HepG2 (cell line): ENCODE results near the gene CDH8. TPM values are rescaled to one million over a fixed set of nuclear protein-coding genes. Genes with fewer than 3 reads are reported as not detected.

Source experiments
- ATAC-seq: fragments of 200-7000 bp; cut with Tn5 transposase; 3 replicates; pipeline ENCODE4 v1.9.1; 2020; ENCODE audit warnings: mild to moderate bottlenecking, moderate library complexity
- BruUV-seq: library from RNA; stranded (reverse); fragments of 400-500 nt; replicated peaks from 2 replicates; lab custom pipeline; 2021; lab: Mats Ljungman, UMichigan
- CTCF ChIA-PET: fragments of 300-600 bp; formaldehyde crosslinking; extraction: SDS; loops from one replicate; lab custom pipeline; 2021; ENCODE audit warnings: low total read pairs, inconsistent platforms, low intra/inter-chr PET ratio; lab: Yijun Ruan, JAX
- POLR2A ChIA-PET: fragments of 350-600 bp; sonication (Branson Sonifier 250); formaldehyde crosslinking; loops from one replicate; lab custom pipeline; 2020; ENCODE audit warnings: antibody characterized with exemption, inconsistent platforms; lab: Yijun Ruan, JAX
- DNase-seq: peaks from one replicate; pipeline ENCODE4 v3.0.0-alpha.2; 2015; ENCODE audit warnings: low spot score
- FAIRE-seq: peaks from 3 replicates; lab custom pipeline; 2011; peaks lifted over from hg19 to GRCh38; lab: Jason Lieb, UNC
- H2AFZ ChIP-seq: one replicate; pipeline ENCODE4 v1.6.1; 2011; ENCODE audit warnings: low read length, inconsistent platforms
- H3K27ac ChIP-seq: fragments of 300-600 bp; 3 replicates; pipeline ENCODE4 v1.8.0; 2011; ENCODE audit warnings: mixed run types, mild to moderate bottlenecking, mixed read lengths, low read length, inconsistent platforms; ENCODE audit not compliant: insufficient read depth; ENCODE audit errors: extremely low read length
- H3K27me3 ChIP-seq, 2 experiments: fragments of 200-600 bp in 1 of 2; 2 replicates in 1 of 2; 3 replicates in 1 of 2; pipeline versions ENCODE4 v1.6.0 to v1.8.0; 2011; ENCODE audit warnings: low read length in 2 of 2, mild to moderate bottlenecking in 2 of 2, moderate library complexity in 2 of 2, inconsistent platforms in 1 of 2; ENCODE audit not compliant: insufficient read depth in 2 of 2, control insufficient read depth in 1 of 2
- H3K36me3 ChIP-seq, 2 experiments: fragments of 200-600 bp in 1 of 2; replicated peaks in 1 of 2; 2 replicates in 1 of 2; 3 replicates in 1 of 2; pipeline versions ENCODE4 v1.5.1 to v1.8.0; 2011; ENCODE audit warnings: low read length in 2 of 2, inconsistent platforms in 1 of 2; ENCODE audit not compliant: insufficient read depth in 2 of 2, control insufficient read depth in 1 of 2
- H3K4me1 ChIP-seq: 2 replicates; pipeline ENCODE4 v1.5.1; 2012; ENCODE audit warnings: low read length, inconsistent platforms; ENCODE audit not compliant: insufficient read depth
- H3K4me2 ChIP-seq: 2 replicates; pipeline ENCODE4 v1.6.0; 2011; ENCODE audit warnings: low read depth, low read length, inconsistent platforms
- H3K4me3 ChIP-seq, 3 experiments: fragments of 200-600 bp in 1 of 3; sonication (generic), shearing (Covaris generic) in 1 of 3; replicated peaks in 1 of 3; 2 replicates each; pipeline ENCODE4 v1.5.1; 2011 to 2016; ENCODE audit warnings: low read length in 3 of 3, inconsistent platforms in 2 of 3, low read depth in 2 of 3, mild to moderate bottlenecking in 2 of 3, control low read depth in 1 of 3, mixed read lengths in 1 of 3; ENCODE audit not compliant: insufficient read depth in 1 of 3
- H3K79me2 ChIP-seq: one replicate; pipeline ENCODE4 v1.6.1; 2011; ENCODE audit warnings: low read length, inconsistent platforms; ENCODE audit not compliant: insufficient read depth
- H3K9ac ChIP-seq: 2 replicates; pipeline ENCODE4 v1.6.0; 2011; ENCODE audit warnings: mild to moderate bottlenecking, low read depth, low read length, inconsistent platforms; ENCODE audit not compliant: insufficient read depth
- H3K9me3 ChIP-seq: 2 replicates; pipeline ENCODE4 v1.5.1; 2012; ENCODE audit warnings: mild to moderate bottlenecking, low read length
- H4K20me1 ChIP-seq: 2 replicates; pipeline ENCODE4 v1.6.0; 2011; ENCODE audit warnings: inconsistent platforms, mild to moderate bottlenecking, low read length, moderate library complexity; ENCODE audit not compliant: insufficient read depth
- BCL6 ChIP-seq: IDR thresholded peaks from 2 replicates; pipeline ENCODE4 v1.6.1; 2016; ENCODE audit warnings: missing genetic modification reagents, missing compliant biosample characterization
- CHD4 ChIP-seq: fragments of 200-600 bp; sonication (generic); IDR thresholded peaks from 2 replicates; pipeline ENCODE4 v1.7.0; 2017; ENCODE audit warnings: mild to moderate bottlenecking, low read length, borderline replicate concordance
- KLF13 ChIP-seq: sonication (generic); formaldehyde crosslinking; IDR thresholded peaks from 2 replicates; pipeline ENCODE4 v1.4.0; 2020; ENCODE audit warnings: mild to moderate bottlenecking, missing genetic modification reagents
- MNT ChIP-seq: fragments of 450-650 bp; IDR thresholded peaks from 2 replicates; pipeline ENCODE4 v1.6.1; 2016
- RELA ChIP-seq: sonication (generic); formaldehyde crosslinking; IDR thresholded peaks from 2 replicates; pipeline ENCODE4 v1.4.0; 2020; ENCODE audit warnings: missing genetic modification reagents
- SATB2 ChIP-seq: sonication (generic); formaldehyde crosslinking; IDR thresholded peaks from 2 replicates; pipeline ENCODE4 v1.5.0; 2020; ENCODE audit warnings: missing genetic modification reagents
- SP140L ChIP-seq: sonication (generic); formaldehyde crosslinking; IDR thresholded peaks from 2 replicates; pipeline ENCODE4 v1.4.0; 2020; ENCODE audit warnings: missing genetic modification reagents, borderline replicate concordance
- ZBTB42 ChIP-seq: sonication (generic); formaldehyde crosslinking; IDR thresholded peaks from 2 replicates; pipeline ENCODE4 v1.5.0; 2020; ENCODE audit warnings: mild to moderate bottlenecking, missing genetic modification reagents
- ZBTB7B ChIP-seq: sonication (generic); formaldehyde crosslinking; IDR thresholded peaks from 2 replicates; pipeline ENCODE4 v1.4.0; 2020; ENCODE audit warnings: missing genetic modification reagents
- ZNF512 ChIP-seq: sonication (generic); formaldehyde crosslinking; IDR thresholded peaks from 2 replicates; pipeline ENCODE4 v1.4.0; 2020; ENCODE audit warnings: mild to moderate bottlenecking, missing genetic modification reagents
- ZNF547 ChIP-seq: sonication (generic); formaldehyde crosslinking; IDR thresholded peaks from 2 replicates; pipeline ENCODE4 v1.5.1; 2020; ENCODE audit warnings: mild to moderate bottlenecking, missing genetic modification reagents
- ZNF550 ChIP-seq: sonication (generic); formaldehyde crosslinking; IDR thresholded peaks from 2 replicates; pipeline ENCODE4 v1.4.0; 2020; ENCODE audit warnings: mild to moderate bottlenecking, missing genetic modification reagents, borderline replicate concordance
- ZSCAN30 ChIP-seq: sonication (generic); formaldehyde crosslinking; IDR thresholded peaks from 2 replicates; pipeline ENCODE4 v1.5.0; 2020; ENCODE audit warnings: mild to moderate bottlenecking, missing genetic modification reagents
- WGBS: methylation state at CpG from one replicate; pipeline ENCODE4 v1.1.6; 2017; ENCODE audit warnings: low lambda C conversion rate; 5-methylcytosine and 5-hydroxymethylcytosine counted together
- in situ Hi-C: cut with HindIII; loops from 2 replicates; pipeline ENCODE4 v1.10.0; 2017; ENCODE audit warnings: low pct_unique_long_range_greater_than_20kb; ENCODE audit not compliant: extremely low pct_ligation_motif_present
- intact Hi-C: fragments of 100-400 bp; cut with micrococcal nuclease; formaldehyde crosslinking; loops from one replicate; pipeline ENCODE4 v1.10.0; 2022; ENCODE audit not compliant: unreplicated experiment
- polyA plus RNA-seq, 8 experiments: library from polyadenylated mRNA; depleted of rRNA in 3 of 8; stranded (reverse) in 7 of 8; unstranded in 1 of 8; fragments of >200 nt; fragmentation: Illumina TruSeq in 4 of 8; extraction: Trizol in 4 of 8; gene quantifications; 2 replicates each; pipeline versions ENCODE4 v1.2.1 to v1.2.3, GENCODE V29; 2011 to 2016; ENCODE audit warnings: low read depth in 4 of 8, missing spikeins in 1 of 8, mixed read lengths in 1 of 8; ENCODE audit not compliant: insufficient read depth in 1 of 8
- total RNA-seq, 5 experiments: library from RNA; depleted of rRNA; stranded (reverse); fragments of >200 nt; fragmentation: Illumina TruSeq; extraction: Trizol; gene quantifications; 2 replicates each; pipeline ENCODE4 v1.2.3, GENCODE V29; 2016; ENCODE audit warnings: low read depth in 1 of 5
- TF ChIP-seq, protein P1 (sequence below): sonication (generic); formaldehyde crosslinking; IDR thresholded peaks from 2 replicates; pipeline ENCODE4 v1.4.0; 2020; ENCODE audit warnings: missing genetic modification reagents
- TF ChIP-seq, protein P2 (sequence below): sonication (generic); formaldehyde crosslinking; IDR thresholded peaks from 2 replicates; pipeline ENCODE4 v1.5.0; 2020; ENCODE audit warnings: missing genetic modification reagents
- TF ChIP-seq, protein P3 (sequence below): sonication (generic); formaldehyde crosslinking; IDR thresholded peaks from 2 replicates; pipeline ENCODE4 v1.4.0; 2020; ENCODE audit warnings: missing genetic modification reagents, borderline replicate concordance

Gene CDH8
- total and polyA plus RNA-seq, 2 of the 13 experiments (the other 11 are each of a cell fraction or from before 2014, with no cell fraction given): not detected

- no peak for TF ChIP-seq MNT
- no peak for TF ChIP-seq ZNF550 (CRISPR knock-in tag)
- no peak for TF ChIP-seq ZNF547 (CRISPR knock-in tag)
- no peak for TF ChIP-seq SP140L (CRISPR knock-in tag)
- TF ChIP-seq, all 625 proteins: peak for 0
These were observed 15.6 kb downstream of the CDH8 start (continued) for GRCh38 chr16:62020681-62021080.

GRCh38 chr16:62019851-62020250 is 16.4 kb downstream of the CDH8 start:
- in situ Hi-C loops (no loop called here), intact Hi-C loops (no loop called here)
- no peak for FAIRE-seq
- Histone ChIP-seq H3K4me3 (no peak overlapping the region), H3K79me2 (no peaks in the 10 kb centered on the region), H3K4me2 (no peak overlapping the region), H3K9ac (no peak overlapping the region), H3K4me1 (no peaks in the 10 kb centered on the region), H3K36me3 (no peaks in the 10 kb centered on the region), H3K9me3 (no peaks in the 10 kb centered on the region), H4K20me1 (no peaks in the 10 kb centered on the region), H2AFZ (no peak overlapping the region), H3K27me3 (no peaks in the 10 kb centered on the region), H3K27ac (no peak overlapping the region)
- CTCF ChIA-PET: no interaction called here
- no peak for DNase-seq
- POLR2A ChIA-PET: no interaction called here
- ATAC-seq: no peak
- TF ChIP-seq CHD4 (no peak), ZBTB7B (CRISPR knock-in tag) (no peak), ZBTB42 (CRISPR knock-in tag) (no peak), KLF13 (CRISPR knock-in tag) (no peak), SATB2 (no peak), RELA (CRISPR knock-in tag) (no peak), BCL6 (CRISPR knock-in tag) (no peak), ZNF512 (CRISPR knock-in tag) (no peak), ZSCAN30 (CRISPR knock-in tag) (no peak)
- TF ChIP-seq, protein P1, sequence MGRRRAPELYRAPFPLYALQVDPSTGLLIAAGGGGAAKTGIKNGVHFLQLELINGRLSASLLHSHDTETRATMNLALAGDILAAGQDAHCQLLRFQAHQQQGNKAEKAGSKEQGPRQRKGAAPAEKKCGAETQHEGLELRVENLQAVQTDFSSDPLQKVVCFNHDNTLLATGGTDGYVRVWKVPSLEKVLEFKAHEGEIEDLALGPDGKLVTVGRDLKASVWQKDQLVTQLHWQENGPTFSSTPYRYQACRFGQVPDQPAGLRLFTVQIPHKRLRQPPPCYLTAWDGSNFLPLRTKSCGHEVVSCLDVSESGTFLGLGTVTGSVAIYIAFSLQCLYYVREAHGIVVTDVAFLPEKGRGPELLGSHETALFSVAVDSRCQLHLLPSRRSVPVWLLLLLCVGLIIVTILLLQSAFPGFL: no peak
- TF ChIP-seq, protein P2, sequence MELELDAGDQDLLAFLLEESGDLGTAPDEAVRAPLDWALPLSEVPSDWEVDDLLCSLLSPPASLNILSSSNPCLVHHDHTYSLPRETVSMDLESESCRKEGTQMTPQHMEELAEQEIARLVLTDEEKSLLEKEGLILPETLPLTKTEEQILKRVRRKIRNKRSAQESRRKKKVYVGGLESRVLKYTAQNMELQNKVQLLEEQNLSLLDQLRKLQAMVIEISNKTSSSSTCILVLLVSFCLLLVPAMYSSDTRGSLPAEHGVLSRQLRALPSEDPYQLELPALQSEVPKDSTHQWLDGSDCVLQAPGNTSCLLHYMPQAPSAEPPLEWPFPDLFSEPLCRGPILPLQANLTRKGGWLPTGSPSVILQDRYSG (CRISPR knock-in tag): no peak
- TF ChIP-seq, protein P3, sequence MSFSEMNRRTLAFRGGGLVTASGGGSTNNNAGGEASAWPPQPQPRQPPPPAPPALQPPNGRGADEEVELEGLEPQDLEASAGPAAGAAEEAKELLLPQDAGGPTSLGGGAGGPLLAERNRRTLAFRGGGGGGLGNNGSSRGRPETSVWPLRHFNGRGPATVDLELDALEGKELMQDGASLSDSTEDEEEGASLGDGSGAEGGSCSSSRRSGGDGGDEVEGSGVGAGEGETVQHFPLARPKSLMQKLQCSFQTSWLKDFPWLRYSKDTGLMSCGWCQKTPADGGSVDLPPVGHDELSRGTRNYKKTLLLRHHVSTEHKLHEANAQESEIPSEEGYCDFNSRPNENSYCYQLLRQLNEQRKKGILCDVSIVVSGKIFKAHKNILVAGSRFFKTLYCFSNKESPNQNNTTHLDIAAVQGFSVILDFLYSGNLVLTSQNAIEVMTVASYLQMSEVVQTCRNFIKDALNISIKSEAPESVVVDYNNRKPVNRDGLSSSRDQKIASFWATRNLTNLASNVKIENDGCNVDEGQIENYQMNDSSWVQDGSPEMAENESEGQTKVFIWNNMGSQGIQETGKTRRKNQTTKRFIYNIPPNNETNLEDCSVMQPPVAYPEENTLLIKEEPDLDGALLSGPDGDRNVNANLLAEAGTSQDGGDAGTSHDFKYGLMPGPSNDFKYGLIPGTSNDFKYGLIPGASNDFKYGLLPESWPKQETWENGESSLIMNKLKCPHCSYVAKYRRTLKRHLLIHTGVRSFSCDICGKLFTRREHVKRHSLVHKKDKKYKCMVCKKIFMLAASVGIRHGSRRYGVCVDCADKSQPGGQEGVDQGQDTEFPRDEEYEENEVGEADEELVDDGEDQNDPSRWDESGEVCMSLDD (CRISPR knock-in tag): no peak
- WGBS: 0% methylated on average over 1 of the region's 1 CpG
- BruUV-seq: no TSS peak
